NCI-H345 treated with DMSO at 0.1 percent for 48 hours (cell line): Measurements from ENCODE around the gene PTPRU.

Experiments used
- DNase-seq: peaks from one replicate; lab custom pipeline; 2025; ENCODE audit not compliant: unreplicated experiment; lab: John Stamatoyannopoulos, UW

PTPRU gene

GRCh38 chr1:29330089-29330488 is 93.8 kb downstream of the PTPRU start:
- no peak for DNase-seq

- no peak for DNase-seq
Measured at GRCh38 chr1:29330856-29331255, 94.5 kb downstream of the PTPRU start.

GRCh38 chr1:29331309-29331708 is 95.0 kb downstream of the PTPRU start:
- no peak for DNase-seq

GRCh38 chr1:29331729-29332128 is 95.4 kb downstream of the PTPRU start:
- DNase-seq, result no peak

- no peak for DNase-seq
Measured at GRCh38 chr1:29332204-29332603, 95.9 kb downstream of the PTPRU start.

- DNase-seq, result no peak
Measured at GRCh38 chr1:29333008-29333407, 96.7 kb downstream of the PTPRU start.

- DNase-seq, result no peak
Measured at GRCh38 chr1:29335573-29335972, 99.3 kb downstream of the PTPRU start.

GRCh38 chr1:29338908-29339575 is 102.7 kb downstream of the PTPRU start:
- DNase-seq, result no peak

GRCh38 chr1:29341936-29342335 is 105.6 kb downstream of the PTPRU start:
- no peak for DNase-seq

- DNase-seq, result no peak
Measured at GRCh38 chr1:29342351-29342750, 106.0 kb downstream of the PTPRU start.

- no peak for DNase-seq
Measured at GRCh38 chr1:29342983-29343382, 106.7 kb downstream of the PTPRU start.

GRCh38 chr1:29343476-29343875 is 107.2 kb downstream of the PTPRU start:
- DNase-seq, result no peak

- no peak for DNase-seq
Measured at GRCh38 chr1:29343908-29344307, 107.6 kb downstream of the PTPRU start.

- no peak for DNase-seq
Measured at GRCh38 chr1:29344336-29344735, 108.0 kb downstream of the PTPRU start.

- no peak for DNase-seq
Measured at GRCh38 chr1:29346576-29346975, 110.3 kb downstream of the PTPRU start.

- DNase-seq, result no peak
Measured at GRCh38 chr1:29349871-29350491, 113.7 kb downstream of the PTPRU start.

- no peak for DNase-seq
Measured at GRCh38 chr1:29352719-29353420, 116.5 kb downstream of the PTPRU start.

- no peak for DNase-seq
Measured at GRCh38 chr1:29354511-29355098, 118.3 kb downstream of the PTPRU start.

- DNase-seq, result peak; percentile 74
Measured at GRCh38 chr1:29355375-29355774, 119.1 kb downstream of the PTPRU start.

GRCh38 chr1:29356663-29357062 is 120.3 kb downstream of the PTPRU start:
- no peak for DNase-seq

- DNase-seq, result no peak
Measured at GRCh38 chr1:29357452-29357851, 121.1 kb downstream of the PTPRU start.

GRCh38 chr1:29358183-29358582 is 121.9 kb downstream of the PTPRU start:
- DNase-seq, result no peak
